Measurements from ENCODE around the gene SLC43A2. TPM values are rescaled to one million over a fixed set of nuclear protein-coding genes. Genes with fewer than 3 reads are reported as not detected.

Gene SLC43A2
- total RNA-seq, 2 experiments from 2014 or later = 0.40 to 0.52 TPM

GRCh38 chr17:1626333-1626732, 2.3 kb downstream of the SLC43A2 start:
- POLR2A ChIA-PET = no interaction called here
- Mint-ChIP-seq H3K4me1 (peaks cover 28% of the 10 kb centered on the region), H3K9me3 (no peaks in the 10 kb centered on the region), H3K27me3 (peaks cover 41% of the 10 kb centered on the region), H3K27ac (no peak overlapping the region), H3K4me3 (no peak overlapping the region), H3K36me3 (ENCODE audit: low read depth) (no peaks in the 10 kb centered on the region)
- DNase-seq = no peak
- CTCF ChIA-PET = interaction anchor here (0.9 to 1.2 kb wide), 2 partner anchors 19 to 37 kb away, joined by 3 to 4 read pairs; no protein-coding TSS in a partner anchor

GRCh38 chr17:1625581-1625980, 3.1 kb downstream of the SLC43A2 start:
- H3K36me3 Mint-ChIP-seq (ENCODE audit: low read depth) = no peaks in the 10 kb centered on the region
- POLR2A ChIA-PET = no interaction called here

GRCh38 chr17:1625053-1625452, 3.6 kb downstream of the SLC43A2 start:
- POLR2A ChIA-PET = no interaction called here
- Mint-ChIP-seq H3K27ac (no peak overlapping the region), H3K4me3 (no peak overlapping the region), H3K4me1 (peaks cover 25% of the 10 kb centered on the region), H3K27me3 (peaks cover 30% of the 10 kb centered on the region), H3K9me3 (no peaks in the 10 kb centered on the region), H3K36me3 (ENCODE audit: low read depth) (no peaks in the 10 kb centered on the region)
- DNase-seq = no peak
- CTCF ChIA-PET = interaction anchor here (0.5 to 1.2 kb wide), 4 partner anchors 24 to 710 kb away, joined by 3 to 4 read pairs (median 4); partner anchors contain the start of gene RILP

More at GRCh38 chr17:1625581-1625980, 3.1 kb downstream of the SLC43A2 start:
- Mint-ChIP-seq H3K27ac (no peak overlapping the region), H3K9me3 (no peaks in the 10 kb centered on the region), H3K4me3 (no peak overlapping the region), H3K4me1 (peaks cover 27% of the 10 kb centered on the region), H3K27me3 (peaks cover 34% of the 10 kb centered on the region)
- CTCF ChIA-PET = interaction anchor here (1.2 kb wide), 1 partner anchor 36 kb away, joined by 4 read pairs; no protein-coding TSS in a partner anchor
- no peak for DNase-seq

GRCh38 chr17:1624650-1625049, 4.0 kb downstream of the SLC43A2 start:
- no peaks in the 10 kb centered on the region for H3K9me3 Mint-ChIP-seq

GRCh38 chr17:1623057-1623630, 5.5 kb downstream of the SLC43A2 start:
- POLR2A ChIA-PET = no interaction called here
- Mint-ChIP-seq H3K4me1 (peaks cover 13% of the 10 kb centered on the region), H3K9me3 (no peaks in the 10 kb centered on the region), H3K27ac (no peak overlapping the region), H3K27me3 (peaks cover 25% of the 10 kb centered on the region), H3K36me3 (ENCODE audit: low read depth) (no peaks in the 10 kb centered on the region), H3K4me3 (no peak overlapping the region)
- no peak for DNase-seq
- CTCF ChIA-PET = interaction anchor here (1.0 kb wide), 1 partner anchor 16 kb away, joined by 3 read pairs; no protein-coding TSS in a partner anchor

More at GRCh38 chr17:1624650-1625049, 4.0 kb downstream of the SLC43A2 start:
- Mint-ChIP-seq H3K27me3 (peaks cover 27% of the 10 kb centered on the region), H3K4me3 (no peak overlapping the region), H3K36me3 (ENCODE audit: low read depth) (no peaks in the 10 kb centered on the region), H3K4me1 (peaks cover 23% of the 10 kb centered on the region), H3K27ac (no peak overlapping the region)
- CTCF ChIA-PET = interaction anchor here (0.5 to 1.2 kb wide), 3 partner anchors 25 to 710 kb away, joined by 3 to 4 read pairs (median 3); partner anchors contain the start of gene RILP
- DNase-seq = no peak
- POLR2A ChIA-PET = no interaction called here

GRCh38 chr17:1621273-1621954, 7.2 kb downstream of the SLC43A2 start:
- Mint-ChIP-seq H3K36me3 (ENCODE audit: low read depth) (no peaks in the 10 kb centered on the region), H3K4me3 (no peak overlapping the region), H3K4me1 (peaks cover 4% of the 10 kb centered on the region), H3K27me3 (peaks cover 14% of the 10 kb centered on the region), H3K27ac (no peak overlapping the region), H3K9me3 (no peaks in the 10 kb centered on the region)
- DNase-seq = no peak
- ChIA-PET CTCF (no interaction called here), POLR2A (no interaction called here)

- POLR2A ChIA-PET = no interaction called here
- Mint-ChIP-seq H3K9me3 (no peaks in the 10 kb centered on the region), H3K36me3 (ENCODE audit: low read depth) (no peaks in the 10 kb centered on the region), H3K27ac (peak overlapping the region; percentile 60), H3K27me3 (peaks cover 5% of the 10 kb centered on the region), H3K4me1 (peaks cover 3% of the 10 kb centered on the region), H3K4me3 (no peak overlapping the region)
- CTCF ChIA-PET = no interaction called here
- no peak for DNase-seq
These were observed 8.1 kb downstream of the SLC43A2 start for GRCh38 chr17:1620486-1620885.

- H3K4me3 Mint-ChIP-seq = no peak overlapping the region
- peaks cover 3% of the 10 kb centered on the region for H3K4me1 Mint-ChIP-seq
- CTCF ChIA-PET = interaction anchor here (2.8 kb wide), 1 partner anchor 10 kb away, joined by 9 read pairs; no protein-coding TSS in a partner anchor
- no peaks in the 10 kb centered on the region for H3K27me3 Mint-ChIP-seq
- no peaks in the 10 kb centered on the region for H3K9me3 Mint-ChIP-seq
- POLR2A ChIA-PET = no interaction called here
- no peak overlapping the region for H3K27ac Mint-ChIP-seq
- DNase-seq = no peak
- H3K36me3 Mint-ChIP-seq (ENCODE audit: low read depth) = no peaks in the 10 kb centered on the region
These were observed 10.9 kb downstream of the SLC43A2 start for GRCh38 chr17:1617620-1618174.

GRCh38 chr17:1616101-1616500, 12.5 kb downstream of the SLC43A2 start:
- Mint-ChIP-seq H3K27me3 (no peaks in the 10 kb centered on the region), H3K27ac (no peak overlapping the region), H3K4me3 (no peak overlapping the region), H3K4me1 (peaks cover 3% of the 10 kb centered on the region), H3K36me3 (ENCODE audit: low read depth) (no peaks in the 10 kb centered on the region), H3K9me3 (no peaks in the 10 kb centered on the region)
- ChIA-PET POLR2A (no interaction called here), CTCF (interaction anchor here (0.7 to 2.8 kb wide), 2 partner anchors 9 to 42 kb away, joined by 3 to 9 read pairs; no protein-coding TSS in a partner anchor)
- no peak for DNase-seq

- CTCF ChIA-PET = interaction anchor here (1.1 kb wide), 1 partner anchor 22 kb away, joined by 3 read pairs; no protein-coding TSS in a partner anchor
- DNase-seq = no peak
- POLR2A ChIA-PET = no interaction called here
- no peaks in the 10 kb centered on the region for H3K4me1 Mint-ChIP-seq
- no peaks in the 10 kb centered on the region for H3K36me3 Mint-ChIP-seq (ENCODE audit: low read depth)
- no peaks in the 10 kb centered on the region for H3K9me3 Mint-ChIP-seq
- H3K4me3 Mint-ChIP-seq = no peak overlapping the region
- H3K27me3 Mint-ChIP-seq = no peaks in the 10 kb centered on the region
- H3K27ac Mint-ChIP-seq = no peak overlapping the region
These were observed 16.2 kb downstream of the SLC43A2 start for GRCh38 chr17:1612400-1612799.

GRCh38 chr17:1611715-1612114, 16.9 kb downstream of the SLC43A2 start:
- Mint-ChIP-seq H3K36me3 (ENCODE audit: low read depth) (no peaks in the 10 kb centered on the region), H3K4me3 (no peak overlapping the region), H3K27ac (no peak overlapping the region), H3K4me1 (no peaks in the 10 kb centered on the region), H3K9me3 (no peaks in the 10 kb centered on the region), H3K27me3 (no peaks in the 10 kb centered on the region)
- ChIA-PET CTCF (no interaction called here), POLR2A (no interaction called here)
- DNase-seq = no peak

GRCh38 chr17:1608676-1609075, 20.0 kb downstream of the SLC43A2 start:
- Mint-ChIP-seq H3K4me1 (no peaks in the 10 kb centered on the region), H3K27ac (no peak overlapping the region), H3K36me3 (ENCODE audit: low read depth) (no peaks in the 10 kb centered on the region), H3K27me3 (no peaks in the 10 kb centered on the region), H3K4me3 (no peak overlapping the region), H3K9me3 (no peaks in the 10 kb centered on the region)
- no peak for DNase-seq
- ChIA-PET CTCF (interaction anchor here (1.1 to 2.3 kb wide), 4 partner anchors 20 to 273 kb away, joined by 3 to 6 read pairs (median 4); partner anchors contain the start of gene RILP), POLR2A (no interaction called here)

GRCh38 chr17:1607971-1608320, 20.7 kb downstream of the SLC43A2 start:
- ChIA-PET CTCF (interaction anchor here (1.0 to 2.3 kb wide), 7 partner anchors 9 to 274 kb away, joined by 3 to 9 read pairs (median 3); partner anchors contain the start of gene RILP), POLR2A (no interaction called here)
- Mint-ChIP-seq H3K36me3 (ENCODE audit: low read depth) (no peaks in the 10 kb centered on the region), H3K9me3 (no peaks in the 10 kb centered on the region), H3K27ac (no peak overlapping the region), H3K4me1 (no peaks in the 10 kb centered on the region), H3K4me3 (no peak overlapping the region), H3K27me3 (no peaks in the 10 kb centered on the region)
- DNase-seq = no peak
